GM23338 (cell line): ENCODE results near the gene DOCK2. TPM values are rescaled to one million over a fixed set of nuclear protein-coding genes. Genes with fewer than 3 reads are reported as not detected.

Experiments
- ATAC-seq: fragments of 200-7000 bp; cut with Tn5 transposase; 3 replicates; pipeline ENCODE4 v1.9.1; 2020
- DNase-seq: peaks from one replicate; pipeline ENCODE4 v3.0.0-alpha.2; 2015; ENCODE audit warnings: low spot score
- H2AFZ ChIP-seq: fragments of 200-600 bp; sonication (generic); 2 replicates; pipeline ENCODE4 v1.8.0; 2016; ENCODE audit warnings: antibody characterized with exemption, mild to moderate bottlenecking, moderate library complexity
- H3F3A ChIP-seq: fragments of 200-600 bp; sonication (generic); replicated peaks from 2 replicates; pipeline ENCODE4 v1.8.0; 2017; ENCODE audit warnings: antibody characterized with exemption, mixed run types, low read depth
- H3K27ac ChIP-seq: fragments of 200-600 bp; sonication (generic); 2 replicates; pipeline ENCODE4 v1.6.1; 2016; ENCODE audit warnings: low read depth
- H3K27me3 ChIP-seq: fragments of 200-600 bp; sonication (generic); 2 replicates; pipeline ENCODE4 v1.8.0; 2016; ENCODE audit warnings: mild to moderate bottlenecking, mixed run types, moderate library complexity; ENCODE audit not compliant: insufficient read depth
- H3K36me3 ChIP-seq: fragments of 200-600 bp; sonication (generic); 2 replicates; pipeline ENCODE4 v1.8.0; 2016; ENCODE audit warnings: mild to moderate bottlenecking; ENCODE audit not compliant: insufficient read depth
- H3K4me1 ChIP-seq: fragments of 200-600 bp; sonication (generic); 2 replicates; pipeline ENCODE4 v1.8.0; 2016; ENCODE audit warnings: mild to moderate bottlenecking, moderate library complexity; ENCODE audit not compliant: insufficient read depth
- H3K4me2 ChIP-seq: fragments of 200-600 bp; sonication (generic); 2 replicates; pipeline ENCODE4 v1.7.1; 2017; ENCODE audit warnings: mixed run types
- H3K4me3 ChIP-seq: fragments of 200-600 bp; sonication (generic); 2 replicates; pipeline ENCODE4 v1.6.1; 2016; ENCODE audit warnings: mixed run types
- H3K79me2 ChIP-seq: fragments of 200-600 bp; sonication (generic); replicated peaks from 2 replicates; pipeline ENCODE4 v1.8.0; 2017; ENCODE audit warnings: mild to moderate bottlenecking; ENCODE audit not compliant: insufficient read depth
- H3K9me2 ChIP-seq: fragments of 200-600 bp; sonication (generic); 2 replicates; pipeline ENCODE4 v1.8.0; 2017; ENCODE audit not compliant: insufficient read depth
- H4K20me1 ChIP-seq: fragments of 200-600 bp; sonication (generic); replicated peaks from 2 replicates; pipeline ENCODE4 v1.8.0; 2017; ENCODE audit warnings: mild to moderate bottlenecking; ENCODE audit not compliant: insufficient read depth
- H3K27ac Mint-ChIP-seq: 2 replicates; pipeline ENCODE4 v1.8.0; 2020; ENCODE audit warnings: inconsistent platforms, mild to moderate bottlenecking, moderate library complexity, mixed read lengths
- H3K27me3 Mint-ChIP-seq: 3 replicates; pipeline ENCODE4 v1.8.0; 2022; ENCODE audit warnings: low read depth, mild to moderate bottlenecking, moderate library complexity, mixed read lengths, inconsistent platforms; ENCODE audit not compliant: insufficient read depth, poor library complexity
- H3K36me3 Mint-ChIP-seq: 3 replicates; pipeline ENCODE4 v1.8.0; 2021; ENCODE audit warnings: low read depth, mild to moderate bottlenecking, inconsistent platforms, moderate library complexity, mixed read lengths
- H3K4me1 Mint-ChIP-seq: 3 replicates; pipeline ENCODE4 v1.8.0; 2020; ENCODE audit warnings: mild to moderate bottlenecking, inconsistent platforms, mixed read lengths
- H3K4me3 Mint-ChIP-seq: 3 replicates; pipeline ENCODE4 v1.8.0; 2021; ENCODE audit warnings: moderate library complexity, mild to moderate bottlenecking, inconsistent platforms, mixed read lengths
- H3K9me3 Mint-ChIP-seq: 3 replicates; pipeline ENCODE4 v1.8.0; 2020; ENCODE audit warnings: moderate library complexity, mild to moderate bottlenecking, inconsistent platforms, mixed read lengths
- CREB1 ChIP-seq: fragments of 250-450 bp; sonication (Bioruptor Pico); IDR thresholded peaks from 2 replicates; pipeline ENCODE4 v1.5.0; 2020; ENCODE audit warnings: low read depth, mild to moderate bottlenecking, moderate library complexity
- CTCF ChIP-seq, 2 experiments: fragments of 200-600 bp in 1 of 2; sonication (generic) in 1 of 2; conservative IDR thresholded peaks; 2 replicates each; pipeline versions ENCODE4 v1.5.1 to v1.6.1; 2016 to 2017; ENCODE audit warnings: antibody characterized with exemption in 2 of 2, low read depth in 2 of 2, mild to moderate bottlenecking in 2 of 2, moderate library complexity in 1 of 2
- EZH2 ChIP-seq: fragments of 200-600 bp; sonication (generic); IDR thresholded peaks from one replicate; pipeline ENCODE4 v1.8.0; 2017; ENCODE audit warnings: antibody characterized with exemption, mild to moderate bottlenecking, low read depth; ENCODE audit not compliant: unreplicated experiment
- EZH2phosphoT487 ChIP-seq: fragments of 200-600 bp; sonication (generic); IDR thresholded peaks from one replicate; pipeline ENCODE4 v1.8.1; 2018; ENCODE audit warnings: antibody characterized with exemption; ENCODE audit not compliant: unreplicated experiment
- NANOG ChIP-seq: IDR thresholded peaks from 2 replicates; pipeline ENCODE4 v1.6.1; 2016; ENCODE audit warnings: antibody characterized with exemption, borderline replicate concordance
- POLR2AphosphoS5 ChIP-seq: IDR thresholded peaks from 2 replicates; pipeline ENCODE4 v1.6.1; 2016; ENCODE audit warnings: antibody characterized with exemption, low read depth
- STAT1 ChIP-seq: IDR thresholded peaks from one replicate; pipeline ENCODE4 v1.6.1; 2016; ENCODE audit warnings: antibody characterized with exemption; ENCODE audit not compliant: unreplicated experiment
- ZNF114 ChIP-seq: fragments of 250-450 bp; sonication (Bioruptor Pico); IDR thresholded peaks from 2 replicates; pipeline ENCODE4 v1.5.0; 2020; ENCODE audit warnings: mild to moderate bottlenecking, moderate library complexity
- ZNF331 ChIP-seq: fragments of 250-450 bp; sonication (Bioruptor Pico); IDR thresholded peaks from 2 replicates; pipeline ENCODE4 v1.5.0; 2020; ENCODE audit warnings: low read depth, mild to moderate bottlenecking, moderate library complexity
- polyA plus RNA-seq: library from polyadenylated mRNA; unstranded; fragments of >200 nt; fragmentation: Nextera tagmentation; extraction: Ambion mirVana; gene quantifications from 2 replicates; pipeline ENCODE4 v1.2.1, GENCODE V29; 2016
- total RNA-seq: library from RNA; depleted of rRNA; stranded (reverse); fragments of >200 nt; shearing (Covaris generic); gene quantifications from 2 replicates; pipeline ENCODE4 v1.2.3, GENCODE V29; 2014
- TF ChIP-seq, protein P1 (sequence below): fragments of 250-450 bp; sonication (Bioruptor Pico); IDR thresholded peaks from 2 replicates; pipeline ENCODE4 v1.5.0; 2020; ENCODE audit warnings: mild to moderate bottlenecking, moderate library complexity
- TF ChIP-seq, protein P2 (sequence below): IDR thresholded peaks from 2 replicates; pipeline ENCODE4 v1.6.1; 2016; ENCODE audit warnings: antibody characterized with exemption

DOCK2 gene
- total and polyA plus RNA-seq, 2 experiments from 2014 or later = 3.7 to 9.4 TPM

- TF ChIP-seq, protein P1, sequence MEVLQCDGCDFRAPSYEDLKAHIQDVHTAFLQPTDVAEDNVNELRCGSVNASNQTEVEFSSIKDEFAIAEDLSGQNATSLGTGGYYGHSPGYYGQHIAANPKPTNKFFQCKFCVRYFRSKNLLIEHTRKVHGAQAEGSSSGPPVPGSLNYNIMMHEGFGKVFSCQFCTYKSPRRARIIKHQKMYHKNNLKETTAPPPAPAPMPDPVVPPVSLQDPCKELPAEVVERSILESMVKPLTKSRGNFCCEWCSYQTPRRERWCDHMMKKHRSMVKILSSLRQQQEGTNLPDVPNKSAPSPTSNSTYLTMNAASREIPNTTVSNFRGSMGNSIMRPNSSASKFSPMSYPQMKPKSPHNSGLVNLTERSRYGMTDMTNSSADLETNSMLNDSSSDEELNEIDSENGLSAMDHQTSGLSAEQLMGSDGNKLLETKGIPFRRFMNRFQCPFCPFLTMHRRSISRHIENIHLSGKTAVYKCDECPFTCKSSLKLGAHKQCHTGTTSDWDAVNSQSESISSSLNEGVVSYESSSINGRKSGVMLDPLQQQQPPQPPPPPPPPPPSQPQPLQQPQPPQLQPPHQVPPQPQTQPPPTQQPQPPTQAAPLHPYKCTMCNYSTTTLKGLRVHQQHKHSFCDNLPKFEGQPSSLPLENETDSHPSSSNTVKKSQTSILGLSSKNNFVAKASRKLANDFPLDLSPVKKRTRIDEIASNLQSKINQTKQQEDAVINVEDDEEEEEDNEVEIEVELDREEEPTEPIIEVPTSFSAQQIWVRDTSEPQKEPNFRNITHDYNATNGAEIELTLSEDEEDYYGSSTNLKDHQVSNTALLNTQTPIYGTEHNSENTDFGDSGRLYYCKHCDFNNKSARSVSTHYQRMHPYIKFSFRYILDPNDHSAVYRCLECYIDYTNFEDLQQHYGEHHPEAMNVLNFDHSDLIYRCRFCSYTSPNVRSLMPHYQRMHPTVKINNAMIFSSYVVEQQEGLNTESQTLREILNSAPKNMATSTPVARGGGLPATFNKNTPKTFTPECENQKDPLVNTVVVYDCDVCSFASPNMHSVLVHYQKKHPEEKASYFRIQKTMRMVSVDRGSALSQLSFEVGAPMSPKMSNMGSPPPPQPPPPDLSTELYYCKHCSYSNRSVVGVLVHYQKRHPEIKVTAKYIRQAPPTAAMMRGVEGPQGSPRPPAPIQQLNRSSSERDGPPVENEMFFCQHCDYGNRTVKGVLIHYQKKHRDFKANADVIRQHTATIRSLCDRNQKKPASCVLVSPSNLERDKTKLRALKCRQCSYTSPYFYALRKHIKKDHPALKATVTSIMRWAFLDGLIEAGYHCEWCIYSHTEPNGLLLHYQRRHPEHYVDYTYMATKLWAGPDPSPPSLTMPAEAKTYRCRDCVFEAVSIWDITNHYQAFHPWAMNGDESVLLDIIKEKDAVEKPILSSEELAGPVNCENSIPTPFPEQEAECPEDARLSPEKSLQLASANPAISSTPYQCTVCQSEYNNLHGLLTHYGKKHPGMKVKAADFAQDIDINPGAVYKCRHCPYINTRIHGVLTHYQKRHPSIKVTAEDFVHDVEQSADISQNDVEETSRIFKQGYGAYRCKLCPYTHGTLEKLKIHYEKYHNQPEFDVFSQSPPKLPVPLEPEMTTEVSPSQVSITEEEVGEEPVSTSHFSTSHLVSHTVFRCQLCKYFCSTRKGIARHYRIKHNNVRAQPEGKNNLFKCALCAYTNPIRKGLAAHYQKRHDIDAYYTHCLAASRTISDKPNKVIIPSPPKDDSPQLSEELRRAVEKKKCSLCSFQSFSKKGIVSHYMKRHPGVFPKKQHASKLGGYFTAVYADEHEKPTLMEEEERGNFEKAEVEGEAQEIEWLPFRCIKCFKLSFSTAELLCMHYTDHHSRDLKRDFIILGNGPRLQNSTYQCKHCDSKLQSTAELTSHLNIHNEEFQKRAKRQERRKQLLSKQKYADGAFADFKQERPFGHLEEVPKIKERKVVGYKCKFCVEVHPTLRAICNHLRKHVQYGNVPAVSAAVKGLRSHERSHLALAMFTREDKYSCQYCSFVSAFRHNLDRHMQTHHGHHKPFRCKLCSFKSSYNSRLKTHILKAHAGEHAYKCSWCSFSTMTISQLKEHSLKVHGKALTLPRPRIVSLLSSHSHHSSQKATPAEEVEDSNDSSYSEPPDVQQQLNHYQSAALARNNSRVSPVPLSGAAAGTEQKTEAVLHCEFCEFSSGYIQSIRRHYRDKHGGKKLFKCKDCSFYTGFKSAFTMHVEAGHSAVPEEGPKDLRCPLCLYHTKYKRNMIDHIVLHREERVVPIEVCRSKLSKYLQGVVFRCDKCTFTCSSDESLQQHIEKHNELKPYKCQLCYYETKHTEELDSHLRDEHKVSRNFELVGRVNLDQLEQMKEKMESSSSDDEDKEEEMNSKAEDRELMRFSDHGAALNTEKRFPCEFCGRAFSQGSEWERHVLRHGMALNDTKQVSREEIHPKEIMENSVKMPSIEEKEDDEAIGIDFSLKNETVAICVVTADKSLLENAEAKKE (CRISPR knock-in tag) = no peak
- TF ChIP-seq NANOG (no peak), EZH2 (no peak), POLR2AphosphoS5 (no peak)
These were observed 255.9 kb downstream of the DOCK2 start (continued) for GRCh38 chr5:169893010-169893409.

- peaks cover 3% of the 10 kb centered on the region; the same call in 1 of the 2 replicates for H3K9me2 ChIP-seq
- H3K9me3 Mint-ChIP-seq = no peaks in the 10 kb centered on the region
- ATAC-seq = no peak
- no peaks in the 10 kb centered on the region for H3K79me2 ChIP-seq
- H3K4me2 ChIP-seq = no peak overlapping the region
- H3K4me3 Mint-ChIP-seq = no peak overlapping the region
- no peaks in the 10 kb centered on the region for H3K36me3 Mint-ChIP-seq
- H4K20me1 ChIP-seq = no peaks in the 10 kb centered on the region
- no peaks in the 10 kb centered on the region for H3K27me3 Mint-ChIP-seq
- H3K27ac ChIP-seq = no peak overlapping the region
- H3K27me3 ChIP-seq = no peaks in the 10 kb centered on the region
- no peak overlapping the region for H3K4me3 ChIP-seq
- H3K4me1 Mint-ChIP-seq = peaks cover 2% of the 10 kb centered on the region; the same call in 1 of the 3 replicates
- no peaks in the 10 kb centered on the region for H3F3A ChIP-seq
- H3K36me3 ChIP-seq = no peaks in the 10 kb centered on the region
- no peak for DNase-seq
- no peak overlapping the region for H3K27ac Mint-ChIP-seq
- no peaks in the 10 kb centered on the region for H3K4me1 ChIP-seq
- no peak overlapping the region for H2AFZ ChIP-seq
- TF ChIP-seq, protein P2, sequence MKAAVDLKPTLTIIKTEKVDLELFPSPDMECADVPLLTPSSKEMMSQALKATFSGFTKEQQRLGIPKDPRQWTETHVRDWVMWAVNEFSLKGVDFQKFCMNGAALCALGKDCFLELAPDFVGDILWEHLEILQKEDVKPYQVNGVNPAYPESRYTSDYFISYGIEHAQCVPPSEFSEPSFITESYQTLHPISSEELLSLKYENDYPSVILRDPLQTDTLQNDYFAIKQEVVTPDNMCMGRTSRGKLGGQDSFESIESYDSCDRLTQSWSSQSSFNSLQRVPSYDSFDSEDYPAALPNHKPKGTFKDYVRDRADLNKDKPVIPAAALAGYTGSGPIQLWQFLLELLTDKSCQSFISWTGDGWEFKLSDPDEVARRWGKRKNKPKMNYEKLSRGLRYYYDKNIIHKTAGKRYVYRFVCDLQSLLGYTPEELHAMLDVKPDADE = no peak
- TF ChIP-seq ZNF114 (CRISPR knock-in tag) (no peak), NANOG (no peak), CREB1 (no peak), STAT1 (no peak), EZH2phosphoT487 (no peak), EZH2 (no peak), CTCF (conservative IDR thresholded peaks at IDR 0.05; ENCODE audit: low read depth in 2 of 2) (no peak), ZNF331 (CRISPR knock-in tag) (no peak)
These were observed 256.5 kb downstream of the DOCK2 start for GRCh38 chr5:169893571-169893970.
